Mesothelial cell of epicardium (in vitro differentiated cells): Measurements from ENCODE around the gene BST2. TPM values are rescaled to one million over a fixed set of nuclear protein-coding genes. Genes with fewer than 3 reads are reported as not detected.

Experiments used
- DNase-seq, 2 experiments: peaks; one replicate each; pipeline ENCODE4 v3.0.0; 2021; ENCODE audit warnings: low spot score in 2 of 2; ENCODE audit not compliant: unreplicated experiment in 2 of 2
- H3K27ac Mint-ChIP-seq: 2 replicates; pipeline ENCODE4 v1.8.0; 2021; ENCODE audit warnings: mixed read lengths
- H3K27me3 Mint-ChIP-seq: 2 replicates; pipeline ENCODE4 v1.8.0; 2021; ENCODE audit warnings: low read depth, mixed read lengths
- H3K36me3 Mint-ChIP-seq: 2 replicates; pipeline ENCODE4 v1.8.0; 2021; ENCODE audit warnings: mixed read lengths
- H3K4me1 Mint-ChIP-seq: 2 replicates; pipeline ENCODE4 v1.8.0; 2021; ENCODE audit warnings: mixed read lengths
- H3K4me3 Mint-ChIP-seq: 2 replicates; pipeline ENCODE4 v1.8.0; 2021; ENCODE audit warnings: mild to moderate bottlenecking, moderate library complexity, mixed read lengths
- H3K9me3 Mint-ChIP-seq: 2 replicates; pipeline ENCODE4 v1.8.0; 2021; ENCODE audit warnings: mixed read lengths
- CTCF ChIP-seq: fragments of 200-600 bp; sonication (generic); IDR thresholded peaks from one replicate; pipeline ENCODE4 v1.5.0; 2021; ENCODE audit warnings: antibody characterized with exemption; ENCODE audit not compliant: unreplicated experiment
- total RNA-seq: library from RNA; stranded (reverse); gene quantifications from 3 replicates; pipeline ENCODE4 v1.2.1, GENCODE V29; 2021

Gene BST2
- total RNA-seq, 1 donor from 2014 or later = 362 TPM

GRCh38 chr19:17421942-17422341 lies 16.5 kb upstream of the BST2 start:
- TF ChIP-seq CTCF = no peak
- Mint-ChIP-seq H3K4me1 (peaks cover 16% of the 10 kb centered on the region), H3K9me3 (no peaks in the 10 kb centered on the region), H3K36me3 (peaks cover 3% of the 10 kb centered on the region), H3K27me3 (no peaks in the 10 kb centered on the region), H3K4me3 (no peak overlapping the region), H3K27ac (no peak overlapping the region)
- no peak for DNase-seq

GRCh38 chr19:17420475-17420924 lies 15.1 kb upstream of the BST2 start:
- no peak for TF ChIP-seq CTCF
- H3K27ac Mint-ChIP-seq = peak overlapping the region; percentile 69
- H3K4me1 Mint-ChIP-seq = peaks cover 20% of the 10 kb centered on the region

GRCh38 chr19:17419621-17420474 lies 14.4 kb upstream of the BST2 start, which contains the start of gene MVB12A:
TSS of gene MVB12A (plus strand) at chr19:17420047. CDS start at chr19:17420136, 89 bp downstream.
- H3K27ac Mint-ChIP-seq = peak within 1 kb of the TSS; percentile 97
- peak; percentile 94 to 95 for DNase-seq

More at GRCh38 chr19:17420475-17420924, 15.1 kb upstream of the BST2 start:
- DNase-seq = peak in 1 of 2 experiments; percentile 55
- peak overlapping the region; percentile 84 for H3K4me3 Mint-ChIP-seq
- H3K36me3 Mint-ChIP-seq = peaks cover 3% of the 10 kb centered on the region
- H3K27me3 Mint-ChIP-seq = no peaks in the 10 kb centered on the region
- H3K9me3 Mint-ChIP-seq = no peaks in the 10 kb centered on the region

GRCh38 chr19:17419154-17419620 lies 13.8 kb upstream of the BST2 start:
- Mint-ChIP-seq H3K9me3 (no peaks in the 10 kb centered on the region), H3K4me1 (peaks cover 28% of the 10 kb centered on the region)

More at GRCh38 chr19:17419621-17420474, 14.4 kb upstream of the BST2 start, which contains the start of gene MVB12A:
- Mint-ChIP-seq H3K27me3 (no peaks in the 10 kb centered on the region), H3K9me3 (no peaks in the 10 kb centered on the region), H3K36me3 (peaks cover 3% of the 10 kb centered on the region), H3K4me3 (peak within 1 kb of the TSS; percentile 84), H3K4me1 (peaks cover 27% of the 10 kb centered on the region)
- no peak for TF ChIP-seq CTCF

GRCh38 chr19:17418710-17419109 lies 13.3 kb upstream of the BST2 start:
- DNase-seq = no peak
- H3K27ac Mint-ChIP-seq = peak overlapping the region; percentile 97
- peaks cover 3% of the 10 kb centered on the region for H3K36me3 Mint-ChIP-seq
- no peak for TF ChIP-seq CTCF
- peaks cover 26% of the 10 kb centered on the region for H3K4me1 Mint-ChIP-seq
- peak overlapping the region; percentile 84 for H3K4me3 Mint-ChIP-seq
- H3K27me3 Mint-ChIP-seq = no peaks in the 10 kb centered on the region
- no peaks in the 10 kb centered on the region for H3K9me3 Mint-ChIP-seq

More at GRCh38 chr19:17419154-17419620, 13.8 kb upstream of the BST2 start:
- peak overlapping the region; percentile 84 for H3K4me3 Mint-ChIP-seq
- no peak for TF ChIP-seq CTCF
- H3K36me3 Mint-ChIP-seq = peaks cover 3% of the 10 kb centered on the region
- DNase-seq = no peak
- H3K27me3 Mint-ChIP-seq = no peaks in the 10 kb centered on the region
- H3K27ac Mint-ChIP-seq = peak overlapping the region; percentile 97
